PC-3 (cell line): ENCODE data around the gene PTGIR. TPM values are rescaled to one million over a fixed set of nuclear protein-coding genes. Genes with fewer than 3 reads are reported as not detected.

ENCODE experiments used
- ATAC-seq: fragments of 200-7000 bp; cut with Tn5 transposase; 2 replicates; pipeline ENCODE4 v1.9.1; 2020; ENCODE audit warnings: mild to moderate bottlenecking, moderate library complexity
- BruUV-seq: library from RNA; stranded (reverse); fragments of 400-500 nt; replicated peaks from 2 replicates; lab custom pipeline; 2021; lab: Mats Ljungman, UMichigan
- CTCF ChIA-PET: fragments of 300-600 bp; sonication (Branson Sonifier 250); formaldehyde crosslinking; loops from one replicate; lab custom pipeline; 2022; ENCODE audit warnings: antibody characterized with exemption; lab: Charles Lee
- POLR2A ChIA-PET: fragments of 300-600 bp; sonication (Branson Sonifier 250); formaldehyde crosslinking; loops from one replicate; lab custom pipeline; 2022; ENCODE audit warnings: antibody characterized with exemption; ENCODE audit not compliant: unreplicated experiment; lab: Charles Lee
- DNase-seq: peaks from one replicate; pipeline ENCODE4 v3.0.0-alpha.2; 2015
- H2AFZ ChIP-seq: fragments of 300-600 bp; sonication (generic); 2 replicates; pipeline ENCODE4 v1.6.0; 2016; ENCODE audit warnings: antibody characterized with exemption, low read length
- H3F3A ChIP-seq: fragments of 300-600 bp; sonication (generic); one replicate; pipeline ENCODE4 v1.6.0; 2017; ENCODE audit warnings: antibody characterized with exemption, low read length, control low read depth, mild to moderate bottlenecking; ENCODE audit not compliant: unreplicated experiment
- H3K27ac ChIP-seq: fragments of 300-600 bp; sonication (generic); 2 replicates; pipeline ENCODE4 v1.5.1; 2016; ENCODE audit warnings: mild to moderate bottlenecking, low read length
- H3K27me3 ChIP-seq: fragments of 300-600 bp; sonication (generic); 2 replicates; pipeline ENCODE4 v1.6.1; 2016; ENCODE audit warnings: low read length, mixed read lengths
- H3K36me3 ChIP-seq: fragments of 300-600 bp; sonication (generic); 2 replicates; pipeline ENCODE4 v1.6.1; 2016; ENCODE audit warnings: low read depth, mixed run types, low read length, mixed read lengths
- H3K4me1 ChIP-seq: fragments of 300-600 bp; sonication (generic); 2 replicates; pipeline ENCODE4 v1.5.1; 2016; ENCODE audit warnings: low read length; ENCODE audit not compliant: insufficient read depth
- H3K4me2 ChIP-seq: fragments of 300-600 bp; sonication (generic); 2 replicates; pipeline ENCODE4 v1.6.0; 2016; ENCODE audit warnings: low read length
- H3K4me3 ChIP-seq: fragments of 300-600 bp; sonication (generic); 2 replicates; pipeline ENCODE4 v1.5.1; 2016; ENCODE audit warnings: mild to moderate bottlenecking, low read length, mixed read lengths
- H3K79me2 ChIP-seq: fragments of 300-600 bp; sonication (generic); 2 replicates; pipeline ENCODE4 v1.6.1; 2017; ENCODE audit warnings: low read length, mixed read lengths
- H3K9ac ChIP-seq: fragments of 300-600 bp; sonication (generic); 2 replicates; pipeline ENCODE4 v1.6.0; 2016; ENCODE audit warnings: mild to moderate bottlenecking, low read length
- H3K9me2 ChIP-seq: fragments of 300-600 bp; sonication (generic); replicated peaks from 2 replicates; pipeline ENCODE4 v1.6.1; 2016; ENCODE audit warnings: mixed run types, low read length, mixed read lengths
- H3K9me3 ChIP-seq: fragments of 300-600 bp; sonication (generic); 2 replicates; pipeline ENCODE4 v1.6.1; 2016; ENCODE audit warnings: low read length, mixed read lengths
- H4K20me1 ChIP-seq: fragments of 300-600 bp; sonication (generic); 2 replicates; pipeline ENCODE4 v1.6.1; 2016; ENCODE audit warnings: low read length, mixed read lengths
- EZH2 ChIP-seq: fragments of 300-600 bp; sonication (generic); IDR thresholded peaks from one replicate; pipeline ENCODE4 v1.6.1; 2017; ENCODE audit warnings: antibody characterized with exemption, mild to moderate bottlenecking, low read length; ENCODE audit not compliant: unreplicated experiment
- EZH2phosphoT487 ChIP-seq: fragments of 300-600 bp; sonication (generic); IDR thresholded peaks from 2 replicates; pipeline ENCODE4 v1.6.1; 2018; ENCODE audit warnings: mild to moderate bottlenecking, antibody characterized with exemption, low read length, borderline replicate concordance
- intact Hi-C: fragments of 100-400 bp; cut with micrococcal nuclease; formaldehyde crosslinking; loops from 2 replicates; pipeline ENCODE4 v1.9.0; 2023
- total RNA-seq: library from RNA; depleted of rRNA; stranded (reverse); fragments of >200 nt; gene quantifications from 2 replicates; pipeline ENCODE4 v1.2.3, GENCODE V29; 2014
- TF ChIP-seq, protein P1 (sequence below): fragments of 300-600 bp; sonication (generic); conservative IDR thresholded peaks from 2 replicates; pipeline ENCODE4 v1.5.1; 2017; ENCODE audit warnings: antibody characterized with exemption, low read depth, mild to moderate bottlenecking, low read length

Gene PTGIR
- total RNA-seq, 1 experiment from 2014 or later = not detected

DNA sequence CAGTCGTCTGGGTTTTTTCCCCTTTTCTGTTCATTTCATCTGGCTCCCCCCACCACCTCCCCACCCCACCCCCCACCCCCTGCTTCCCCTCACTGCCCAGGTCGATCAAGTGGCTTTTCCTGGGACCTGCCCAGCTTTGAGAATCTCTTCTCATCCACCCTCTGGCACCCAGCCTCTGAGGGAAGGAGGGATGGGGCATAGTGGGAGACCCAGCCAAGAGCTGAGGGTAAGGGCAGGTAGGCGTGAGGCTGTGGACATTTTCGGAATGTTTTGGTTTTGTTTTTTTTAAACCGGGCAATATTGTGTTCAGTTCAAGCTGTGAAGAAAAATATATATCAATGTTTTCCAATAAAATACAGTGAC is 14.5 kb downstream of the PTGIR start:
- ATAC-seq (no peak), DNase-seq (no peak)
- H3K27me3 ChIP-seq = no peaks in the 10 kb centered on the region
- H3K9ac ChIP-seq = no peak overlapping the region
- POLR2A ChIA-PET = no interaction called here
- peaks cover 2% of the 10 kb centered on the region for H3K79me2 ChIP-seq
- H3K36me3 ChIP-seq = peaks cover 10% of the 10 kb centered on the region; the same call in 1 of the 2 replicates
- H3K4me2 ChIP-seq = no peak overlapping the region
- H3K4me1 ChIP-seq = no peaks in the 10 kb centered on the region
- no peak for TF ChIP-seq EZH2phosphoT487
- TF ChIP-seq, protein P1, sequence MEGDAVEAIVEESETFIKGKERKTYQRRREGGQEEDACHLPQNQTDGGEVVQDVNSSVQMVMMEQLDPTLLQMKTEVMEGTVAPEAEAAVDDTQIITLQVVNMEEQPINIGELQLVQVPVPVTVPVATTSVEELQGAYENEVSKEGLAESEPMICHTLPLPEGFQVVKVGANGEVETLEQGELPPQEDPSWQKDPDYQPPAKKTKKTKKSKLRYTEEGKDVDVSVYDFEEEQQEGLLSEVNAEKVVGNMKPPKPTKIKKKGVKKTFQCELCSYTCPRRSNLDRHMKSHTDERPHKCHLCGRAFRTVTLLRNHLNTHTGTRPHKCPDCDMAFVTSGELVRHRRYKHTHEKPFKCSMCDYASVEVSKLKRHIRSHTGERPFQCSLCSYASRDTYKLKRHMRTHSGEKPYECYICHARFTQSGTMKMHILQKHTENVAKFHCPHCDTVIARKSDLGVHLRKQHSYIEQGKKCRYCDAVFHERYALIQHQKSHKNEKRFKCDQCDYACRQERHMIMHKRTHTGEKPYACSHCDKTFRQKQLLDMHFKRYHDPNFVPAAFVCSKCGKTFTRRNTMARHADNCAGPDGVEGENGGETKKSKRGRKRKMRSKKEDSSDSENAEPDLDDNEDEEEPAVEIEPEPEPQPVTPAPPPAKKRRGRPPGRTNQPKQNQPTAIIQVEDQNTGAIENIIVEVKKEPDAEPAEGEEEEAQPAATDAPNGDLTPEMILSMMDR = no peak
- TF ChIP-seq EZH2 = no peak
- no peak overlapping the region for H3K27ac ChIP-seq
- no TSS peak for BruUV-seq
- no peaks in the 10 kb centered on the region for H3K9me2 ChIP-seq
- no peak overlapping the region for H2AFZ ChIP-seq
- H4K20me1 ChIP-seq = 0 out of 2 replicates have a peak, but pooled peaks cover 2% of the 10 kb centered on the region
- H3K4me3 ChIP-seq = no peak overlapping the region
- CTCF ChIA-PET = no interaction called here
- no peaks in the 10 kb centered on the region for H3F3A ChIP-seq
- H3K9me3 ChIP-seq = no peaks in the 10 kb centered on the region
- intact Hi-C loops = no loop called here

GRCh38 chr19:46609511-46610412 is 15.1 kb downstream of the PTGIR start:
- Histone ChIP-seq H3K4me2 (no peak overlapping the region), H3K36me3 (peaks cover 13% of the 10 kb centered on the region; the same call in 1 of the 2 replicates), H3K4me1 (no peaks in the 10 kb centered on the region), H3K9me2 (no peaks in the 10 kb centered on the region), H3K27ac (no peak overlapping the region), H2AFZ (no peak overlapping the region), H3K79me2 (peaks cover 8% of the 10 kb centered on the region), H3K27me3 (no peaks in the 10 kb centered on the region), H3K9me3 (no peaks in the 10 kb centered on the region), H3K9ac (no peak overlapping the region), H3F3A (no peaks in the 10 kb centered on the region), H3K4me3 (no peak overlapping the region), H4K20me1 (0 out of 2 replicates have a peak, but pooled peaks cover 8% of the 10 kb centered on the region)
- no peak for DNase-seq
- CTCF ChIA-PET = no interaction called here
- intact Hi-C loops = no loop called here
- TF ChIP-seq, protein P1 = no peak
- TF ChIP-seq EZH2phosphoT487 (no peak), EZH2 (no peak)
- POLR2A ChIA-PET = no interaction called here
- BruUV-seq = TSS peak; percentile 58
- no peak for ATAC-seq
